Activated naive CD4-positive, alpha-beta T cell treated with anti-CD3 and anti-CD28 coated beads, Interleukin-2, amount 50 U/mL, for 16 hours (primary cell): Measurements from ENCODE around the gene GJB4.
"Not testable (repeated sequence)": the region's sequence is repeated elsewhere in the genome, so short reads cannot be mapped to it uniquely, and the experiment has no call there.

ENCODE experiments used
- DNase-seq: peaks from one replicate; pipeline ENCODE4 v3.0.0-alpha.2; 2020

The GJB4 gene

GRCh38 chr1:34746785-34747637 is 12.5 kb upstream of the GJB4 start:
- no peak for DNase-seq

DNA sequence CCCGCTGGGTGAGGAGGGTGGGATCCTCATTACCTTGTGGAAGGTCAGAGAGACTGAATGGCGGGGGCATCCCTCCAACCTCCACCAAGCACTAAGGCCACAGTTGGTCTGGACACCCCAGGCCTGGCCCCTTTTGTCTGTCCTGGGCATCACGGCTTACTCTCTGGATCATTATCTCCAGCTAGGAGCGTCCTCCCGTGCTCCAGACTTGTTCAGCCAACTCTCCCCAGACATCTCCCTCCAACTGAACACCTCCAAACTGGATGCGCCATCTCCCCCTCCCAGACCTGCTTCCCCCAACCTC is 11.9 kb upstream of the GJB4 start:
- no peak for DNase-seq

DNA sequence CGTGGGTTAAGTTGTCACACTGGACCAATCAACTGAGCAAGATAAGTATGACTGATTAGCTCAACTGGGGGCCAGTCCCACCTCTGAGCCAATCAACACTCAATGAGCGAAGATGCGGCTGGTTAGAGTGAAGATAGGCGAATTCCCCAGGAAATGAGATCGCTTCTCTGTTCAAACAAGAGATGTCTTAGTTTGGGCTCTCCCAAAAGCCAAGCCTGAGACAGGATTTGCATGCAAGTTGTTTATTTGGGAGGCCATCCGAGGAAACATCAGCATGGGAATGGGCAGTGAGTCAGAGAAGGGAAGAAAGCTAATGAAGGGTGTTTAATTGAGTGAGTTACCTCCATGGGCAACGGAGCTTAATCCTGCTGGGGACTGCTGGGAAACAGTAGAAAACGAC is 9.5 kb upstream of the GJB4 start:
- DNase-seq: no peak

GRCh38 chr1:34750610-34751009 is 8.9 kb upstream of the GJB4 start:
- DNase-seq: no peak

GRCh38 chr1:34753163-34753562 is 6.4 kb upstream of the GJB4 start:
- no peak for DNase-seq

DNA sequence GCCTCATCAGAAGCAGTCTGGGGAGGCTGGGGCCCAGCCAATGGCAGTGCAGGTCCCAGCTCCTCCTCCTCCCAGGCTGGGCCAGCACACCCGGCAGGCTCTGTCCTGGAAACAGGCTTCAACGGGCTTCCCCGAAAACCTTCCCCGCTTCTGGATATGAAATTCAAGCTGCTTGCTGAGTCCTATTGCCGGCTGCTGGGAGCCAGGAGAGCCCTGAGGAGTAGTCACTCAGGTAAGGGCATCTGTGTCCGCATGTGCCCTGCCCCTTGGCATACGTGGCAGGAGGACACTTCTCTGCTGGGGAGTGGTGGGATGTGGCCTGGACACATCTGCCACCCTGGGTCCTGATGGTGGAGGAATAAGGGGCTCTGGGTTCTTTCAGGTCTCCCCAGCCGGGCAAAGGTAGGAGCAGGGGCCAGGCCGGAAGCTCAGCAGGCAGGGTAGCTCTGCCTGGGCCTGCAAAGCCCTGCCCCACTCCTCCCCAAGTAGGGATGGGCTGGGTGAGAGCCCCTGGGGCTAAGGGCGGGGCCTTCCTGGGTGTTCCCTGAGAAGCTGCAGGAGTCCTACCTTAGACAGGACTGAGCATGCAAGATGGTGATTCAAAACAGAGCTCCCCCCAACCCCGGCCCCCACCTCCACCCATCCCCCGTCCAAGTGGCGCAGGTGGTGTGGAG is 4.4 kb upstream of the GJB4 start, which contains the start of gene GJB5:
TSS of gene GJB5 (plus strand) at position 84 of the 674 bp plus-strand sequence. CDS start 2,284 bp downstream, outside the sequence.
- no peak for DNase-seq

- DNase-seq: no peak
These were observed 3.6 kb upstream of the GJB4 start for GRCh38 chr1:34755961-34756360.

- DNase-seq: no peak
These were observed 2.2 kb upstream of the GJB4 start for GRCh38 chr1:34757386-34757785.

DNA sequence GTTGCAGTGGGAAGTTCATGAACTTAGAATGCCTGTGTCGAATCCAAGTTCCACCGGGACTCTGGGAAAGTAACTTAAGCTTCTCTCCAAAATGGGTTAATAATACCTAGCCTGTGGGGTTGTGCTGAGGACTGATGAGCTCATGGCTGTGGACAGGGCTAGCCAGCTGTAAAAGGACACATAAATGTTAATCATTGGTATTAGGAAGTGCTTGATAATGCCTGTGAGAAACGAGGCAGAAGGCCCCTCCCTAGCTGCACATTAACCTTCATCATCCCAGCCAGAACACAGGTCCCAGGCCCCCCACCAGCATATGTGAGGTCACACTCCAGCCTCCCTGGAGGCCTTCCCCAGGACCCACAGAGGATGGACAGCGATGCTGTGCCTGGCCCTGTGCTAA is 789 bp upstream of the GJB4 start:
- DNase-seq: no peak

GRCh38 chr1:34761176-34761761 is 1.7 kb downstream of the GJB4 start:
- no peak for DNase-seq

DNA sequence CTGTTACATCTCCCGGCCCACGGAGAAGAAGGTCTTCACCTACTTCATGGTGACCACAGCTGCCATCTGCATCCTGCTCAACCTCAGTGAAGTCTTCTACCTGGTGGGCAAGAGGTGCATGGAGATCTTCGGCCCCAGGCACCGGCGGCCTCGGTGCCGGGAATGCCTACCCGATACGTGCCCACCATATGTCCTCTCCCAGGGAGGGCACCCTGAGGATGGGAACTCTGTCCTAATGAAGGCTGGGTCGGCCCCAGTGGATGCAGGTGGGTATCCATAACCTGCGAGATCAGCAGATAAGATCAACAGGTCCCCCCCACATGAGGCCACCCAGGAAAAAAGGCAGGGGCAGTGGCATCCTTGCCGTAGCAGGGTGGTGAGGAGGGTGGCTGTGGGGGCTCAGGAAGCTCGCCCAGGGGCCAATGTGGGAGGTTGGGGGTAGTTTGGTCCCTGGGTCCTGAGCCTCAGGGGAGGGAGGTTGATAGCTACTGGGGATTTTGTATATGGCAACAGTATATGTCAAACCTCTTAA is 2.3 kb downstream of the GJB4 start:
- no peak for DNase-seq

- no peak for DNase-seq
These were observed 3.1 kb downstream of the GJB4 start for GRCh38 chr1:34762474-34763141.

DNA sequence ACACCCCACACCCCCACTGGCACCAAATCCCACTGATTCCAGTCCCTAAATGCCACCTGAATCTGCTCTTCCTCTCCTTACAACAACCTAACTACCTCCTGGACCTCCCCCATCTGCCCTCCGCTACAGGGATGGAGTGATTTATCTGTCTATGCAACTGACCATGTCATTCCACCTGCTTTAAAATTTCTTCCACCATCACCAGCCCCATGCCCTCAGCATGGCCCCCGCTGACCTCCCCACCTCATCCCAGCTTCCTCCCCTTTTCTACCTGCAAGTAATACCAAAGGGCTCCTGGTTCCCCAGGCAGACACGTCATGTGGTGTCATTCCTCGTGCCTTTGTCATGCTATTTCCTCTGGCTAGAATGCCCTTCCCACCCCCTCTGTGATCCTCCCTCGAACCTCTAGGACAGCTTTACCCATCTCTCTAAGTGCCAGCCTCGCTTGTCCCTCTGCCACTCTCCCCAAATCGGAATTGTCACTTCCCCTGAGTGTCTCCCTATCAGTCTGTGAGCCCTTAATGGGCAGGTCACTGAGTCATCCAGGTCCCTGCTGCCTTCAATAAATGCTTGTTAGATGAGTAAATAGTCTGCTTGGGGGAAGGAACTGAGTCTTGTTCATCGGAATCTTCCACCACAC is 3.7 kb downstream of the GJB4 start:
- DNase-seq: no peak

DNA sequence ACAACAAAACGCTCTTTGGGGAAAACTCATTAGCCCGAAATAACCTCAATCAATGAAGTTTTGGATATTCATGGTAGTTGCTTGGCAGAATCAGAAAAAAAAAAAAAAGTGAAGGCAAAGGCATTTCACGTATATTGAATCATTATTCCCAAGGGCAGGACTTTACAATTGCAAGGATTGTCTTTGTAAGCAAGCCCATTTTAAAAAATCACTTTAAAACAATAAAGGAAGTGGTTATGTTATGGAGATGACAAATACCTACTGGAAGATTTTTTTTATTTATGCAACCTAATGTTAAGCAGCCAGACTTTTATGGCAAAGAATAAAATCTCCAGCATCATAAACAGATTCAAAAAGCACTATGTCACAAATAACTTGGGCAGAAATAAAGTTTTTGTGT is 9.3 kb downstream of the GJB4 start:
- DNase-seq: no peak

- DNase-seq: no peak
These were observed 11.5 kb downstream of the GJB4 start for GRCh38 chr1:34770891-34771504.

DNA sequence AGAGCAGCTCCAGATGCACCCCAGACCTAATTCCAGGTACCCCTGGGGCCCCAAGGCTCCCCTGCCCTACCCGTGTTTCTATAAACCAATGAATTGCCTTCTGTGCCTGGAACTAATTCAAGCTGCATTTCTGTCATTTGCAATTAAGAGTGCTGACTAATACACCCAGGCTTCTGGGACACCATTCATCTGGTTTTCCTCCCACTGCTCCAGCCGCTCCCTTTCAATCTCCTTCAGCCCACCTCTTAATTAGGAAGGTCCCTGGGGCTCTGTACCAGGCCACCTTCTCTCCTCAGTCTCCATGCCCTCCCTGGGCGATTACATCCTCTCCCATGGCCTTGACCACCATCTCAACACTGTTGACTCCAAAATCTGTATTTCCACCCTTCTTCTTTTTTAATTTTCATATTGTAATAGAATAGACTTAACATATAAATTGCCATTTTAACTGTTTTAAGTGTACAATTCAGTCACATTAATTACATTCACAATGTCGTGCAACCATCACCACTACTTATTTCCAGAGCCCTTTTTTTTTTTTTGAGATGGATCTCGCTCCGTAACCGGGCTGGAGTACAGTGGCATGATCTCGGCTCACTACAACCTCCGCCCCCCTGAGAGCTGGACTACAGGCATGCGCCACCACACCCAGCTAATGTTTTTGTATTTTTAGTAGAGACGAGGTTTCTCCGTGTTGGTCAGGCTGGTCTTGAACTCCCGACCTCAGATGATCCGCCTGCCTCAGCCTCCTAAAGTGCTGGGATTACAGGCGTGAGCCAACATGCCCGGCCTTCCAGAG is 12.2 kb downstream of the GJB4 start:
- no peak for DNase-seq

GRCh38 chr1:34773114-34773513 is 13.6 kb downstream of the GJB4 start:
- not testable (repeated sequence) for DNase-seq

DNA sequence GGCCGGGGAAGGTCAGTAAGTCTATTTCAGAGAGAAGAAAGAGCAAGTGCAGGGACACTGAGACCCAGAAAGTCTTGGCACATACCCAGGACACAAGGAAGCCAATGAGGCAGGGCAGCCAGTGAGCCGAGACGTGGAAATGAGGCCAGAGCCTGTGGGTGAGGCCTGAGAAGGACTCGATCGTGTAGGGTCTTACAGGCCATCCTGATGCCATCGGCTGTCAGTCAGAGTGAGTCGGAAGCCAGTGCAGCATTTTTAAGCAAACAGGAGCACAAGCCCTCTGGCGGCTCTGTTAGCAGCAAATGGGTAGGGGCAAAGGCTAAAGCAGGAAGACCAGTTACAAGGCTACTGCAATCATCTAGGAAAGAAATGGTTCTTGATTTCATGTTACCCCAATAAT is 15.4 kb downstream of the GJB4 start:
- DNase-seq: no peak

- no peak for DNase-seq
These were observed 17.4 kb downstream of the GJB4 start for GRCh38 chr1:34776911-34777310.

DNA sequence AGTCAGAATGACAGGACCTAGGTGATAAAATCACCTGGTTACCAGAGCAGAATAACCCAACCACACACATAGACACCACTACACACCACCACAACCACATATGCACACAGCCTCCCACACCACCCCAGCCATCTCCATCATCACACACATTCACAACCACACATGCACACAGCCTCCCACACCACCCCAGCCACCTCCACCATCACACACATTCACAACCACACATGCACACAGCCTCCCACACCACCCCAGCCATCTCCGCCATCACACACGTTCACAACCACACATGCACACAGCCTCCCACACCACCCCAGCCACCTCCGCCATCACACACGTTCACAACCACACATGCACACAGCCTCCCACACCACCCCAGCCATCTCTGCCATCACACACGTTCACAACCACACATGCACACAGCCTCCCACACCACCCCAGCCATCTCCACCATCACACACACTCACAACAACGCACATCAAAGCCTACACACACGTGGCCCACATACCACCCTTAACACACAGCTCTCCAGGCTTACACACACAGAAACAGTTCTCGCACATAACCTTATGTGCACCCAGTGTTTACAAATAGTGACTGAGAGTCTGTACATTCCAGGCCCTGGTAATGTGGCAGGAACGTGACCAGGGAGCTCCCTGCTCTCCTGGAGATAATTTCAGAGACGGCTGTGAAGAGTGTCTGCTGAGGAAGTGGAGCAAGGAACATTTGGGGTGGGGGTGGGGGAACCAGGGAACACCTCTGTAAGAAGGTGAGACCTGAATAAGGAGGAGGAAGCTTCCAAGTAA is 18.2 kb downstream of the GJB4 start:
- DNase-seq: no peak

DNA sequence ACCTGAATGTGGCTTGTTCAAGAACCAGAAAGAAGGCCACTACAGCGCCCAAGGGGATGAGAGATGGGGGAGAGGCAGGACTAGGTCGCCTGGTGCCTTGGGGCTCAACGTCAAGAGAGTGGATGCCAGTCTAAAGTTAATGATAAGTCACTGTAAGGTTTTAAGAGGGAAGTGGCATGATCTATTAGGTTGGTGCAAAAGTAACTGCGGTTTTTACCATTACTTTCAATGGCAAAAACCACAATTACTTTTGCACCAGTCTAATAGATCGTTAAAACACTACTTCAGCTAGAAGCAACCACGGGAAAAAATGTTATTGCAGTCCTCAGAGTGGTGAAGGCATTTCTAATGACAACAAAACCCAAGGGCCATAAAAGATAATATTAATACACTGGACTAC is 18.8 kb downstream of the GJB4 start:
- DNase-seq: no peak
